H1 (cell line): ENCODE results near the gene RESP18. TPM values are rescaled to one million over a fixed set of nuclear protein-coding genes. Genes with fewer than 3 reads are reported as not detected.

Experiments used
- ATF2 ChIP-seq: IDR thresholded peaks from 2 replicates; pipeline ENCODE4 v1.6.1; 2012; ENCODE audit warnings: low read length, inconsistent platforms
- polyA plus RNA-seq, 7 experiments: library from polyadenylated mRNA; depleted of rRNA in 3 of 7; stranded (reverse) in 5 of 7; unstranded in 2 of 7; fragments of >200 nt in 5 of 7; fragments of 200-250 nt in 2 of 7; gene quantifications; 1 replicate in 5 of 7; 2 replicates in 1 of 7; 4 replicates in 1 of 7; pipeline versions ENCODE4 v1.2.1 to v1.2.3, GENCODE V29; 2011 to 2013; ENCODE audit warnings: missing spikeins in 2 of 7, mixed read lengths in 2 of 7
- total RNA-seq: library from RNA; stranded (reverse); fragmentation: NEBNext Ultra II Directional; extraction: Animal tissue kit (Norgen Biotek cat#: 25700); gene quantifications from 2 replicates; pipeline ENCODE4 v1.2.1, GENCODE V29; 2021

The RESP18 gene
- total and polyA plus RNA-seq, 2 of the 8 experiments (the other 6 are each of a cell fraction or from before 2014, with no cell fraction given) = not detected

- no peak for TF ChIP-seq ATF2
Measured at GRCh38 chr2:219352448-219353023, 20.0 kb upstream of the RESP18 start (continued).
